OCI-LY3 (cell line): ENCODE data around the gene LIM2.

Source experiments
- H2AFZ ChIP-seq: fragments of 200-600, 300-600 bp; shearing (Covaris generic); 2 replicates; pipeline ENCODE4 v1.6.0; 2014; ENCODE audit warnings: antibody characterized with exemption, low read depth, low read length
- H3K27ac ChIP-seq: fragments of 200-600, 300-600 bp; sonication (generic); 2 replicates; pipeline ENCODE4 v1.5.1; 2014; ENCODE audit warnings: mild to moderate bottlenecking, low read length, moderate library complexity, mixed read lengths
- H3K27me3 ChIP-seq: fragments of 200-600, 300-600 bp; sonication (generic); 2 replicates; pipeline ENCODE4 v1.6.1; 2014; ENCODE audit warnings: low read depth, low read length, mixed read lengths
- H3K36me3 ChIP-seq: fragments of 200-600, 300-600 bp; sonication (generic); replicated peaks from 2 replicates; pipeline ENCODE3; 2014; ENCODE audit warnings: low read depth, low read length, mixed read lengths
- H3K4me1 ChIP-seq: fragments of 300-600, 200-600 bp; sonication (generic); 2 replicates; pipeline ENCODE4 v1.6.1; 2014; ENCODE audit warnings: low read length, mixed read lengths
- H3K4me2 ChIP-seq: fragments of 200-600, 300-600 bp; sonication (generic); 2 replicates; pipeline ENCODE4 v1.6.1; 2014; ENCODE audit warnings: low read length, mixed read lengths
- H3K4me3 ChIP-seq: fragments of 300-600, 200-600 bp; sonication (generic); 2 replicates; pipeline ENCODE4 v1.5.1; 2014; ENCODE audit warnings: antibody characterized with exemption, mild to moderate bottlenecking, low read length, moderate library complexity
- H3K79me2 ChIP-seq: fragments of 300-600, 200-600 bp; shearing (Covaris generic); 2 replicates; pipeline ENCODE4 v1.6.1; 2014; ENCODE audit warnings: mild to moderate bottlenecking, low read length, mixed read lengths
- H3K9ac ChIP-seq: fragments of 300-600, 200-600 bp; shearing (Covaris generic); 2 replicates; pipeline ENCODE4 v1.6.0; 2014; ENCODE audit warnings: mild to moderate bottlenecking, low read length, moderate library complexity
- H3K9me3 ChIP-seq: fragments of 200-600, 300-600 bp; shearing (Covaris generic); 2 replicates; pipeline ENCODE4 v1.6.1; 2014; ENCODE audit warnings: low read length, mixed read lengths; ENCODE audit not compliant: insufficient read depth
- H4K20me1 ChIP-seq: fragments of 200-600, 300-600 bp; sonication (generic); 2 replicates; pipeline ENCODE4 v1.6.1; 2016; ENCODE audit warnings: low read length, mixed read lengths; ENCODE audit not compliant: insufficient read depth
- CTCF ChIP-seq: fragments of 200-600, 300-600 bp; sonication (generic); IDR thresholded peaks from 2 replicates; pipeline ENCODE4 v1.5.1; 2014; ENCODE audit warnings: antibody characterized with exemption, low read length, low read depth
- EZH2phosphoT487 ChIP-seq: fragments of 200-600 bp; shearing (Covaris generic); IDR thresholded peaks from 2 replicates; pipeline ENCODE4 v1.6.1; 2018; ENCODE audit warnings: antibody characterized with exemption, mixed run types, low read depth

LIM2 gene

DNA sequence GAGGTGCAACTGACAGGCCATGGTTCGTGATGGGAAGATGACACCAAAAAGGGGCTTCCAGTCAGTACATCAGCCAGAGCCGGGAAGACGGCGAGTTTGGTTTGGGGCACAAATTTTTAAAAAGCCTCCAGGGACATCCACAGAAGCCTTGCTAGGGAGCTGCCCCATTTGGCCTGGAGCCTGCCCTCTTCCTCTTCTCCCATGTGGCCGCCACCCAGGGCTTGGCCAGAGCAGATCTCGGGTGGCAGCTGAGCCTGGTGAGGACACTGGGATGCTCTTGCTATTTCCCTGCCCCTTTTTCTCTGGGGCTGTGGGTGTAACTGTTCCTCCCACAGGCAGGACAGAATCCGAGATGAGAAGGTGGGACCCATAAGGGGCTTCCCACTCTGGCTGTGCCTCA, 29.8 kb downstream of the LIM2 start:
- Histone ChIP-seq H3K4me2 (no peak overlapping the region), H4K20me1 (peaks cover 3% of the 10 kb centered on the region; the same call in 1 of the 2 replicates), H3K4me1 (no peaks in the 10 kb centered on the region), H3K27ac (no peak overlapping the region), H2AFZ (no peak overlapping the region), H3K9ac (no peak overlapping the region), H3K36me3 (no peaks in the 10 kb centered on the region), H3K79me2 (no peaks in the 10 kb centered on the region), H3K27me3 (no peaks in the 10 kb centered on the region), H3K9me3 (no peaks in the 10 kb centered on the region), H3K4me3 (no peak overlapping the region)
- TF ChIP-seq CTCF (no peak), EZH2phosphoT487 (no peak)

- H3K36me3 ChIP-seq = peaks cover 2% of the 10 kb centered on the region
- no peak overlapping the region for H3K27ac ChIP-seq
- H3K4me2 ChIP-seq = no peak overlapping the region
- H3K9ac ChIP-seq = no peak overlapping the region
- H3K4me3 ChIP-seq = no peak overlapping the region
- peaks cover 3% of the 10 kb centered on the region; the same call in 1 of the 2 replicates for H4K20me1 ChIP-seq
- H2AFZ ChIP-seq = no peak overlapping the region
- no peaks in the 10 kb centered on the region for H3K4me1 ChIP-seq
- H3K27me3 ChIP-seq = no peaks in the 10 kb centered on the region
- no peak for TF ChIP-seq CTCF
- TF ChIP-seq EZH2phosphoT487 = no peak
- H3K9me3 ChIP-seq = no peaks in the 10 kb centered on the region
- H3K79me2 ChIP-seq = no peaks in the 10 kb centered on the region
Measured at GRCh38 chr19:51356159-51356801, 31.5 kb downstream of the LIM2 start.

GRCh38 chr19:51354742-51355148, 33.0 kb downstream of the LIM2 start:
- Histone ChIP-seq H3K4me2 (no peak overlapping the region), H3K4me1 (no peaks in the 10 kb centered on the region), H3K27me3 (no peaks in the 10 kb centered on the region), H3K9ac (no peak overlapping the region), H3K9me3 (no peaks in the 10 kb centered on the region), H3K36me3 (peaks cover 6% of the 10 kb centered on the region), H3K4me3 (no peak overlapping the region), H2AFZ (no peak overlapping the region), H4K20me1 (peaks cover 3% of the 10 kb centered on the region; the same call in 1 of the 2 replicates), H3K27ac (no peak overlapping the region), H3K79me2 (no peaks in the 10 kb centered on the region)
- no peak for TF ChIP-seq EZH2phosphoT487
- TF ChIP-seq CTCF = no peak

- no peak overlapping the region for H2AFZ ChIP-seq
- no peaks in the 10 kb centered on the region for H3K79me2 ChIP-seq
- peaks cover 6% of the 10 kb centered on the region for H3K36me3 ChIP-seq
- no peak overlapping the region for H3K27ac ChIP-seq
- TF ChIP-seq EZH2phosphoT487 = no peak
- TF ChIP-seq CTCF = no peak
- H3K9ac ChIP-seq = no peak overlapping the region
- no peaks in the 10 kb centered on the region for H3K9me3 ChIP-seq
- H4K20me1 ChIP-seq = peaks cover 3% of the 10 kb centered on the region; the same call in 1 of the 2 replicates
- H3K4me3 ChIP-seq = no peak overlapping the region
- no peaks in the 10 kb centered on the region for H3K27me3 ChIP-seq
- no peak overlapping the region for H3K4me2 ChIP-seq
- no peaks in the 10 kb centered on the region for H3K4me1 ChIP-seq
Measured at GRCh38 chr19:51354103-51354741, 33.6 kb downstream of the LIM2 start.
